SK-N-SH (cell line): ENCODE measurements around the gene PRIM2. TPM values are rescaled to one million over a fixed set of nuclear protein-coding genes. Genes with fewer than 3 reads are reported as not detected.
A peak's percentile ranks its signal among the peaks of the same experiment; 100 is the strongest.

Experiments used
- CTCF ChIA-PET: fragments of 300-600, 350-600 bp; formaldehyde crosslinking; extraction: SDS; loops from one replicate; lab custom pipeline; 2021; lab: Yijun Ruan, JAX
- POLR2A ChIA-PET: fragments of 350-600 bp; sonication (Branson Sonifier 250); formaldehyde crosslinking; extraction: SDS; loops from one replicate; lab custom pipeline; 2020; ENCODE audit warnings: antibody characterized with exemption, inconsistent platforms; lab: Yijun Ruan, JAX
- DNase-seq: peaks from one replicate; pipeline ENCODE4 v3.0.0; 2012
- H2AFZ ChIP-seq: fragments of 200-600 bp; sonication (generic); 2 replicates; pipeline ENCODE4 v1.8.1; 2016; ENCODE audit warnings: antibody characterized with exemption, mild to moderate bottlenecking, low read depth
- H3F3A ChIP-seq: fragments of 200-600 bp; sonication (generic); replicated peaks from 2 replicates; pipeline ENCODE3; 2016; ENCODE audit warnings: antibody characterized with exemption, mild to moderate bottlenecking; ENCODE audit not compliant: insufficient read depth
- H3K27ac ChIP-seq, 2 experiments: fragments of 200-500 bp in 1 of 2; fragments of 200-600 bp in 1 of 2; sonication (Bioruptor generic) in 1 of 2; sonication (generic), shearing (Covaris generic) in 1 of 2; 2 replicates each; pipeline versions ENCODE4 v1.5.1 to v1.6.1; 2014 to 2016; ENCODE audit warnings: low read depth in 2 of 2, inconsistent platforms in 1 of 2, low read length in 1 of 2, mild to moderate bottlenecking in 1 of 2, mixed read lengths in 1 of 2
- H3K27me3 ChIP-seq: fragments of 200-600 bp; sonication (generic), shearing (Covaris generic); 2 replicates; pipeline ENCODE4 v1.6.1; 2016; ENCODE audit warnings: mixed run types; ENCODE audit not compliant: insufficient read depth
- H3K36me3 ChIP-seq, 2 experiments: fragments of 200-500 bp in 1 of 2; fragments of 200-600 bp in 1 of 2; sonication (Bioruptor generic) in 1 of 2; sonication (generic) in 1 of 2; replicated peaks in 1 of 2; 2 replicates each; pipeline versions ENCODE3 to v1.5.1; 2014 to 2016; ENCODE audit warnings: low read length in 1 of 2, mild to moderate bottlenecking in 1 of 2; ENCODE audit not compliant: insufficient read depth in 2 of 2, control insufficient read depth in 1 of 2
- H3K4me1 ChIP-seq, 2 experiments: fragments of 200-500 bp in 1 of 2; fragments of 200-600 bp in 1 of 2; sonication (Bioruptor generic) in 1 of 2; sonication (generic), shearing (Covaris generic) in 1 of 2; 2 replicates each; pipeline versions ENCODE4 v1.5.1 to v1.6.1; 2014 to 2016; ENCODE audit warnings: low read depth in 1 of 2, low read length in 1 of 2, mixed run types in 1 of 2; ENCODE audit not compliant: insufficient read depth in 2 of 2, control insufficient read depth in 1 of 2
- H3K4me2 ChIP-seq: fragments of 200-600 bp; sonication (generic), shearing (Covaris generic); 2 replicates; pipeline ENCODE4 v1.6.1; 2017; ENCODE audit warnings: mixed run types
- H3K4me3 ChIP-seq, 2 experiments: fragments of 200-500 bp in 1 of 2; fragments of 200-600 bp in 1 of 2; sonication (Bioruptor generic) in 1 of 2; sonication (generic), shearing (Covaris generic) in 1 of 2; 2 replicates each; pipeline versions ENCODE4 v1.5.1 to v1.8.1; 2014 to 2016; ENCODE audit warnings: low read depth in 2 of 2, inconsistent platforms in 1 of 2, low read length in 1 of 2, mild to moderate bottlenecking in 1 of 2, mixed read lengths in 1 of 2, moderate library complexity in 1 of 2
- H3K79me2 ChIP-seq: fragments of 200-600 bp; sonication (generic); 2 replicates; pipeline ENCODE4 v1.8.1; 2017; ENCODE audit warnings: mild to moderate bottlenecking; ENCODE audit not compliant: insufficient read depth
- H3K9ac ChIP-seq: fragments of 200-600 bp; sonication (generic); 2 replicates; pipeline ENCODE4 v1.6.1; 2017; ENCODE audit warnings: mixed run types
- H3K9me2 ChIP-seq: fragments of 200-600 bp; sonication (generic); 2 replicates; pipeline ENCODE4 v1.6.1; 2017; ENCODE audit warnings: mixed run types
- H3K9me3 ChIP-seq: fragments of 200-600 bp; sonication (generic); 2 replicates; pipeline ENCODE4 v1.6.1; 2017; ENCODE audit warnings: mixed run types, mild to moderate bottlenecking, moderate library complexity
- H4K20me1 ChIP-seq: fragments of 200-600 bp; sonication (generic); 2 replicates; pipeline ENCODE4 v1.6.1; 2017; ENCODE audit warnings: mild to moderate bottlenecking, mixed run types; ENCODE audit not compliant: insufficient read depth
- EP300 ChIP-seq, 2 experiments: IDR thresholded peaks; 2 replicates each; pipeline versions ENCODE4 v1.4.0 to v1.6.1; 2012; ENCODE audit warnings: borderline replicate concordance in 1 of 2, low read depth in 1 of 2, low read length in 1 of 2
- EZH2phosphoT487 ChIP-seq: fragments of 200-600 bp; sonication (generic); IDR thresholded peaks from 2 replicates; pipeline ENCODE4 v1.6.1; 2017; ENCODE audit warnings: low read depth, mixed run types, mild to moderate bottlenecking, antibody characterized with exemption, moderate library complexity, borderline replicate concordance
- FOXM1 ChIP-seq: IDR thresholded peaks from 2 replicates; pipeline ENCODE4 v1.4.0; 2012; ENCODE audit warnings: low read depth, mild to moderate bottlenecking
- GATA2 ChIP-seq: sonication (generic); formaldehyde crosslinking; IDR thresholded peaks from 2 replicates; pipeline ENCODE4 v1.5.0; 2020; ENCODE audit warnings: mild to moderate bottlenecking, missing genetic modification reagents
- JUND ChIP-seq: IDR thresholded peaks from 2 replicates; pipeline ENCODE4 v1.4.0; 2012
- MEF2A ChIP-seq: IDR thresholded peaks from 2 replicates; pipeline ENCODE4 v1.4.0; 2012; ENCODE audit warnings: low read depth, borderline replicate concordance
- NFIC ChIP-seq: IDR thresholded peaks from 2 replicates; pipeline ENCODE4 v1.4.0; 2012; ENCODE audit warnings: borderline replicate concordance
- NRF1 ChIP-seq: IDR thresholded peaks from 2 replicates; pipeline ENCODE4 v1.6.1; 2012; ENCODE audit warnings: low read depth, mild to moderate bottlenecking, low read length
- RCOR1 ChIP-seq: fragments of 150-350 bp; IDR thresholded peaks from 2 replicates; pipeline ENCODE4 v1.6.1; 2017; ENCODE audit warnings: antibody characterized with exemption, low read length
- RFX5 ChIP-seq: IDR thresholded peaks from 2 replicates; pipeline ENCODE4 v1.6.1; 2012; ENCODE audit warnings: mild to moderate bottlenecking, improper control_type of control experiment, low read length
- SIN3A ChIP-seq: IDR thresholded peaks from 2 replicates; pipeline ENCODE4 v1.6.1; 2012; ENCODE audit warnings: low read depth, mild to moderate bottlenecking, low read length, moderate library complexity, borderline replicate concordance
- TCF12 ChIP-seq: IDR thresholded peaks from 2 replicates; pipeline ENCODE4 v1.4.0; 2012
- TEAD4 ChIP-seq: IDR thresholded peaks from 2 replicates; pipeline ENCODE4 v1.4.0; 2012; ENCODE audit warnings: mild to moderate bottlenecking, borderline replicate concordance; ENCODE audit not compliant: insufficient read depth
- YY1 ChIP-seq: IDR thresholded peaks from 2 replicates; pipeline ENCODE4 v1.4.0; 2012; ENCODE audit warnings: low read depth, mild to moderate bottlenecking
- WGBS: methylation state at CpG from one replicate; pipeline ENCODE4 v1.1.6; 2017; ENCODE audit warnings: low lambda C conversion rate; 5-methylcytosine and 5-hydroxymethylcytosine counted together
- polyA plus RNA-seq, 3 experiments: library from polyadenylated mRNA; depleted of rRNA; stranded (reverse); fragments of >200 nt; gene quantifications; 2 replicates each; pipeline ENCODE4 v1.2.3, GENCODE V29; 2012
- TF ChIP-seq, protein P1 (sequence below): fragments of 150-350 bp; IDR thresholded peaks from 2 replicates; pipeline ENCODE4 v1.6.1; 2016; ENCODE audit warnings: mild to moderate bottlenecking, low read depth, low read length
- TF ChIP-seq, protein P2 (sequence below): fragments of 200-600 bp; sonication (generic); IDR thresholded peaks from 2 replicates; pipeline ENCODE4 v1.6.1; 2017; ENCODE audit warnings: antibody characterized with exemption, mild to moderate bottlenecking, moderate library complexity
- TF ChIP-seq, protein P3 (sequence below): IDR thresholded peaks from 2 replicates; pipeline ENCODE4 v1.4.0; 2012; ENCODE audit warnings: low read depth
- TF ChIP-seq, protein P4 (sequence below): IDR thresholded peaks from 2 replicates; pipeline ENCODE4 v1.4.0; 2012; ENCODE audit warnings: low read depth, borderline replicate concordance
- TF ChIP-seq, protein P5 (sequence below): IDR thresholded peaks from 2 replicates; pipeline ENCODE4 v1.4.0; 2012; ENCODE audit warnings: low read depth, borderline replicate concordance

PRIM2 gene
- polyA plus RNA-seq, 1 of the 3 experiments (the other 2 are of a cell fraction), result 14.1 TPM

DNA sequence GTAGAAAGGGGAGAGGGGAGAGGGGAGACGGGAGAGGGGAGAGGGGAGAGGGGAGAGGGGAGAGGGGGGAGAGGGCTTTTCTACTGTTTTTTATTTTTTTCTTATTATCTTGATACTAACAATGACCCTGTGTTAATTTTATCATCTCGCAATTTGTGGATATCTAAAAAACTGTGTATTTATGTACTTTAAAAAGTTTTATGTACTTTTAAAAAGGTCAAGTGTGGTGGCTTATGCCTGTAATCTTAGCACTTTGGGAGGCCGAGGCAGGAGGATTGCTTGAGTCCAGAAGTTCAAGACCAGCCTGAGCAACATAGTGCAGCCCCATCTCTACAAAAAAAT is 5.5 kb upstream of the PRIM2 start:
- H3K27ac ChIP-seq, result peak overlapping the region in 1 of 2 experiments; percentile 99; a peak in 2 of 4 replicates
- H3K4me2 ChIP-seq, result 0 out of 2 replicates have a peak overlapping the region, but pooled peaks have one; percentile 15
- DNase-seq, result no peak
- no peak overlapping the region for H3K9ac ChIP-seq
- ChIA-PET CTCF (no interaction called here), POLR2A (no interaction called here)
- no peak overlapping the region for H3K4me3 ChIP-seq
- H3F3A ChIP-seq, result peaks cover 33% of the 10 kb centered on the region
- TF ChIP-seq MEF2A, result no peak
- TF ChIP-seq EZH2phosphoT487, result no peak
- TF ChIP-seq RCOR1, result no peak
- TF ChIP-seq NFIC, result no peak
- TF ChIP-seq NRF1, result no peak
- TF ChIP-seq, protein P1, sequence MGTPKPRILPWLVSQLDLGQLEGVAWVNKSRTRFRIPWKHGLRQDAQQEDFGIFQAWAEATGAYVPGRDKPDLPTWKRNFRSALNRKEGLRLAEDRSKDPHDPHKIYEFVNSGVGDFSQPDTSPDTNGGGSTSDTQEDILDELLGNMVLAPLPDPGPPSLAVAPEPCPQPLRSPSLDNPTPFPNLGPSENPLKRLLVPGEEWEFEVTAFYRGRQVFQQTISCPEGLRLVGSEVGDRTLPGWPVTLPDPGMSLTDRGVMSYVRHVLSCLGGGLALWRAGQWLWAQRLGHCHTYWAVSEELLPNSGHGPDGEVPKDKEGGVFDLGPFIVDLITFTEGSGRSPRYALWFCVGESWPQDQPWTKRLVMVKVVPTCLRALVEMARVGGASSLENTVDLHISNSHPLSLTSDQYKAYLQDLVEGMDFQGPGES, result no peak
- no peak for TF ChIP-seq TCF12
- TF ChIP-seq SIN3A, result no peak
- no peak overlapping the region for H2AFZ ChIP-seq
- no peaks in the 10 kb centered on the region for H4K20me1 ChIP-seq
- 76% methylated on average over 3 of the region's 3 CpGs for WGBS
- H3K9me3 ChIP-seq, result no peaks in the 10 kb centered on the region
- H3K36me3 ChIP-seq, result no peaks in the 10 kb centered on the region
- peaks cover 0 to 37% of the 10 kb centered on the region in 2 experiments for H3K4me1 ChIP-seq
- H3K79me2 ChIP-seq, result no peaks in the 10 kb centered on the region
- H3K9me2 ChIP-seq, result no peaks in the 10 kb centered on the region
- H3K27me3 ChIP-seq, result no peaks in the 10 kb centered on the region

DNA sequence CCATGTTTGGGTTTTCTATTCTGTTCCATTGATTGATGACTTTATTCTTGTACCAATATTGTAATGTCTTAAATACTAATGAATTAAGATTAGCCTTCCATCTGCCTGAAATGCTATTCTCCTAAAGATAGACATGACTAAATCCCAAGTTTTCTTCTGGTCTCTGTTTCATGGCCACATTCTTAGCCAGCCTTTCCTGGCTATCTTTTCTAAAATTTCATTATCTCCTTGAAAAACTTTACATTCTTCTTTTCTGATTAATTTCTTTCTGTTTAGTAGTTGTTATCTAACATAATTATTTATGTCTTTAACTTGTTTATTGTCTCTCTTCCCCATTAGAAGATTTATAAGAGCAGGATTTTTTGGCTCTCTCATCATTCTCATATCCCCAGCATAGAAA is 4.4 kb upstream of the PRIM2 start:
- Histone ChIP-seq H3F3A (peaks cover 33% of the 10 kb centered on the region), H3K4me1 (peaks cover 4 to 31% of the 10 kb centered on the region in 2 experiments), H3K79me2 (peaks cover 10% of the 10 kb centered on the region), H4K20me1 (no peaks in the 10 kb centered on the region), H3K4me2 (peak overlapping the region; percentile 74), H3K27ac (peak overlapping the region; percentile 91 to 99; a peak in 3 of 4 replicates), H3K27me3 (no peaks in the 10 kb centered on the region), H3K4me3 (peak overlapping the region in 1 of 2 experiments; percentile 30; a peak in 1 of 4 replicates), H3K9me3 (no peaks in the 10 kb centered on the region), H3K9ac (peak overlapping the region; percentile 73), H2AFZ (peak overlapping the region; percentile 36; the same call in 1 of the 2 replicates), H3K36me3 (no peaks in the 10 kb centered on the region), H3K9me2 (no peaks in the 10 kb centered on the region)
- ChIA-PET POLR2A (no interaction called here), CTCF (interaction anchor here (1.0 to 6.4 kb wide), 3 partner anchors 9 to 411 kb away, joined by 4 to 64 read pairs (median 5); no protein-coding TSS in a partner anchor)
- DNase-seq, result no peak
- no peak for TF ChIP-seq EZH2phosphoT487
- TF ChIP-seq TEAD4, result no peak
- TF ChIP-seq JUND, result no peak
- TF ChIP-seq, protein P2, sequence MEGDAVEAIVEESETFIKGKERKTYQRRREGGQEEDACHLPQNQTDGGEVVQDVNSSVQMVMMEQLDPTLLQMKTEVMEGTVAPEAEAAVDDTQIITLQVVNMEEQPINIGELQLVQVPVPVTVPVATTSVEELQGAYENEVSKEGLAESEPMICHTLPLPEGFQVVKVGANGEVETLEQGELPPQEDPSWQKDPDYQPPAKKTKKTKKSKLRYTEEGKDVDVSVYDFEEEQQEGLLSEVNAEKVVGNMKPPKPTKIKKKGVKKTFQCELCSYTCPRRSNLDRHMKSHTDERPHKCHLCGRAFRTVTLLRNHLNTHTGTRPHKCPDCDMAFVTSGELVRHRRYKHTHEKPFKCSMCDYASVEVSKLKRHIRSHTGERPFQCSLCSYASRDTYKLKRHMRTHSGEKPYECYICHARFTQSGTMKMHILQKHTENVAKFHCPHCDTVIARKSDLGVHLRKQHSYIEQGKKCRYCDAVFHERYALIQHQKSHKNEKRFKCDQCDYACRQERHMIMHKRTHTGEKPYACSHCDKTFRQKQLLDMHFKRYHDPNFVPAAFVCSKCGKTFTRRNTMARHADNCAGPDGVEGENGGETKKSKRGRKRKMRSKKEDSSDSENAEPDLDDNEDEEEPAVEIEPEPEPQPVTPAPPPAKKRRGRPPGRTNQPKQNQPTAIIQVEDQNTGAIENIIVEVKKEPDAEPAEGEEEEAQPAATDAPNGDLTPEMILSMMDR, result no peak
- TF ChIP-seq, protein P3, sequence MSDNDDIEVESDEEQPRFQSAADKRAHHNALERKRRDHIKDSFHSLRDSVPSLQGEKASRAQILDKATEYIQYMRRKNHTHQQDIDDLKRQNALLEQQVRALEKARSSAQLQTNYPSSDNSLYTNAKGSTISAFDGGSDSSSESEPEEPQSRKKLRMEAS, result no peak
- no peak for TF ChIP-seq GATA2
- TF ChIP-seq NFIC, result no peak
- TF ChIP-seq NRF1, result no peak
- TF ChIP-seq, protein P1, result no peak
- no peak for TF ChIP-seq RFX5
- no peak for TF ChIP-seq FOXM1
- TF ChIP-seq, protein P4, sequence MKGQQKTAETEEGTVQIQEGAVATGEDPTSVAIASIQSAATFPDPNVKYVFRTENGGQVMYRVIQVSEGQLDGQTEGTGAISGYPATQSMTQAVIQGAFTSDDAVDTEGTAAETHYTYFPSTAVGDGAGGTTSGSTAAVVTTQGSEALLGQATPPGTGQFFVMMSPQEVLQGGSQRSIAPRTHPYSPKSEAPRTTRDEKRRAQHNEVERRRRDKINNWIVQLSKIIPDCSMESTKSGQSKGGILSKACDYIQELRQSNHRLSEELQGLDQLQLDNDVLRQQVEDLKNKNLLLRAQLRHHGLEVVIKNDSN, result no peak
- TF ChIP-seq MEF2A, result no peak
- no peak for TF ChIP-seq EP300 (IDR thresholded peaks at IDR 0.05; ENCODE audit: borderline replicate concordance in 1 of 2, low read depth in 1 of 2, low read length in 1 of 2)
- TF ChIP-seq, protein P5, sequence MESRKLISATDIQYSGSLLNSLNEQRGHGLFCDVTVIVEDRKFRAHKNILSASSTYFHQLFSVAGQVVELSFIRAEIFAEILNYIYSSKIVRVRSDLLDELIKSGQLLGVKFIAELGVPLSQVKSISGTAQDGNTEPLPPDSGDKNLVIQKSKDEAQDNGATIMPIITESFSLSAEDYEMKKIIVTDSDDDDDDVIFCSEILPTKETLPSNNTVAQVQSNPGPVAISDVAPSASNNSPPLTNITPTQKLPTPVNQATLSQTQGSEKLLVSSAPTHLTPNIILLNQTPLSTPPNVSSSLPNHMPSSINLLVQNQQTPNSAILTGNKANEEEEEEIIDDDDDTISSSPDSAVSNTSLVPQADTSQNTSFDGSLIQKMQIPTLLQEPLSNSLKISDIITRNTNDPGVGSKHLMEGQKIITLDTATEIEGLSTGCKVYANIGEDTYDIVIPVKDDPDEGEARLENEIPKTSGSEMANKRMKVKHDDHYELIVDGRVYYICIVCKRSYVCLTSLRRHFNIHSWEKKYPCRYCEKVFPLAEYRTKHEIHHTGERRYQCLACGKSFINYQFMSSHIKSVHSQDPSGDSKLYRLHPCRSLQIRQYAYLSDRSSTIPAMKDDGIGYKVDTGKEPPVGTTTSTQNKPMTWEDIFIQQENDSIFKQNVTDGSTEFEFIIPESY, result no peak
- TF ChIP-seq YY1, result no peak
